Colon (tissue), 2 donors: ENCODE results near the gene RNMT.

ENCODE experiments used
- FAIRE-seq: peaks from 2 replicates; lab custom pipeline; 2012; peaks lifted over from hg19 to GRCh38; lab: Jason Lieb, UNC
- donor health status: control.
- donor health status: control.

The RNMT gene

DNA sequence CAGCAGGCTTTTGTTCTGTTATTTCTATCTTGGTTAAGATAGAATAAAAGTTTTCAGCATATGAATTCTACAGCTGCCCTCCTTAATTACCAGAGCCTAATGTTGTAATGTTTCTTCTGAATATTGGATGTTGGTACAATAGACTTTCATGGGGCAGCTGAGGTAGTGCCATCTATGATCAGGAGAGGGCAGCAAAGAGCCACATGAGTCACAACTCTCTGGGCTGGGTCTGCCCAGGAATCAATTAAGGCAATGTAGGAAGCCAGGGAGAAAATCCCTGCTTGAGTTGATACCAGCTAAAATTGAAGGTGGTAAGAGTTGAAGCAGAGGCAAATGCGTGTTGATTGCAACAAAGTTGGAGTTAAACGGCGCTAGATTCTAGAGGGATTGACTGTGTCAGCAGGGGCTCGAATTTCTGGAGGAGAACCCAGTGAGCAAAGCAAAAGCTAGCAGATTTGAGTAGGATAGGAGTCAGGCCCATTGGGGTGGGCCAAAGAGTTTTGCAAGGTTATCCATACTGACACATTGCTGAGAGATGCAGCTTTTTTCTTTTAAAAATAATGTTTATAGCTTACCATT is 86.9 kb downstream of the RNMT start:
- no peak for FAIRE-seq
